HT1080 (cell line): Measurements from ENCODE around the gene TMUB1. TPM values are rescaled to one million over a fixed set of nuclear protein-coding genes. Genes with fewer than 3 reads are reported as not detected.
"Not testable (repeated sequence)": the region's sequence is repeated elsewhere in the genome, so short reads cannot be mapped to it uniquely, and the experiment has no call there.

Experiments used
- DNase-seq: peaks from one replicate; pipeline ENCODE4 v3.0.0-alpha.2; 2015; ENCODE audit warnings: low read depth
- total RNA-seq: library from RNA; depleted of rRNA; stranded (reverse); fragments of >200 nt; shearing (Covaris generic); gene quantifications from 2 replicates; pipeline ENCODE4 v1.2.3, GENCODE V29; 2014

Gene TMUB1
- total RNA-seq, 1 experiment from 2014 or later = 85.1 TPM

DNA sequence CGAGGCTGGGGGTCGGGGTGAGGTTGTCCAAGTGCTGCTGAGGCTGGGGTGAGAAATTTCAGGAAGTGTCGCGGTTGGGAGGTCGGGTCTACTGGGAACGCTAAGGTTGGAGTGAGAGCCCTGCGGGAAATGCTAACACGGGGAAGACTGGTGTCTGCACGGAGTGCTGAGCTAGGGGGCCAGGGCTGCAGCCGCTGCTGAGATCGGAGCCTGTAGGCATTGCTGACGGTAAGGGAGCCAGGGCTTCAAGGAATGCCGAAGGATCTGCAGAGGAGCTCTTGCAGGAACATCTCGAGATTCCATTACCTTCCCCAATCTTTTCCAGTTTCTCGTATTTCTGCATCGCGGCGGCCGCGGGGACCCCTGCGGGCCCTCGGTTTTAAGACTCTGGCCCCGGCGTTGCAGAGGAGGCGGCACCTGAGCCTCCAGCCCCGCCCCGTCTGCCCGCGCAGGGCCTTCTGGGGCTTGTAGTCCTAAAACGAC lies 25.7 kb downstream of the TMUB1 start, which contains the start of gene CDK5:
CDK5 (minus strand) TSS at position 392 of the 483 bp plus-strand sequence; CDS start at position 343, 49 bp downstream.
- DNase-seq = no peak

DNA sequence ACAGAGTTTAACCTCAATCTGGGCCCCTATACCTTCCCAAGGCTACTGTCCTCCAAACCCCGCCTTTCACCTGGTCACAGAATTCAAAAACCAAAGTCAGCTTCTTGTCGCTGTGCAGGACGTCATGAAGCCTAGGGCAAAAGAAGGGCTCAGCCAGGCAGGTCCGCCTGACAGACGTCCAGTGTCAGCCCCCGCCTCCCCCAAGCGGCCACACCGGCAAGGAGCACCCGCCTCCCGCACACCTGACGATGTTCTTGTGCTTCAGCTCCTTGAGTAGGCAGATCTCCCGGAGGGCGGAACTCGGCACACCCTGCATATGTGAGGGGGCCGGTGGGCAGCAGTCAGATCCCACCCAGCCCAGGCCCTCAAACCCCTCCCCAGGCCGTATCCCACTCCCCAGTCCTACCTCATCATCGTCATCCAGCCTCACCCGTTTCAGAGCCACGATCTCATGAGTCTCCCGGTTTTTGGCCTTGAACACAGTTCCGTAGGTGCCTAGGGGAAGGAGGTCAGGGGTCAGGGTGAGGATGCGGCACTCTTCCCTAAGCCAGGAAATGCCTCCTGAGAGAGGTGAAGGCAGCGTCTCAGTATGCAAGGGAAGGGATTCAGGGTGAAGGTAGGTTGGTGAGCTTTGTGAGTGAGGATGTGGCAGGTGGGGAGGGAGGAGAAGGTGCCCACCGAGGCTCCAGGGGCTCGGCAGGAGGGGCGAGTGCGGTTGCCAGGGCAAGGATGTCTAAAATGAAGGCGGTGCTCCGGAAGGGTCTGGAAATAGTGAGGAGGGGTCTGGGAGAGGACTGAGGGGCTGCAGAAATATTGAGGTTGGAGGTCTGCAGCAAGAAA lies 26.4 kb downstream of the TMUB1 start:
- no peak for DNase-seq

DNA sequence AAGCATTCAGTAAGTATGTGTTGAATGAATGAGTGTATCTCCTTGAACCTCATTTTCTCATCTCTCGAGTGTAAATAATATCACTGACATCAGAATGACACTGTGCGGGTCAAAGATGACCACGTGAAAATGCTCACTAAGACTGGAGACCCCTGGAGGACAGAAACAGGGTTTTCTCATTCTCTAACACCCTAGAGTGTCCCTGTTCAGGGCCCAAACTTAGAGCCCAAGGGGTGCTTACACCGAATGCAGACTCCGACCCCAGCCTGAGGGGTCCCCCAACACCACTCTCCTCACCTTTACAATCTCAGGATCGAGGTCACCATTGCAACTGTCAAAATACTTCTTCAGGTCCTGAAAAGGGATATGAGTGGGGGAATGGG lies 27.0 kb downstream of the TMUB1 start:
- no peak for DNase-seq

DNA sequence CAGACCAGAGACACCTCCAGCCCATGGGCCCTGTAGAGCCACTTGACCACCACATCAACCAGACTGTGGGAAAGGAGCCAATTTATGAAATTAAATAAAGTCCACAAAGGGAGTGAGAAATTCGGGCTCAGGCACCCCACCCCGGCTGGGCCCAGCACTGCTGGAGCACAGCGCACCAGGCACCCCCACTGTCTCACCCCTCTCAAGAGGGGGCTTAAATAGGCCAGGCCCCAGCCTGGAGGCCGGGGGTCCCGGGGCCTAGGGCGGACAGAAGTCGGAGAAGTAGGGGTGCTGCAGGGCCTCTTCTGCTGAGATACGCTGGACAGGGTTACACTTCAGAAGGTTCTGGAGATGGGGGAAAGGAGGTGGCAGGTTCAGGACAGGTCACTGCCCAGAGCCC lies 29.5 kb downstream of the TMUB1 start:
- DNase-seq = no peak

- DNase-seq = no peak
These were observed 30.2 kb downstream of the TMUB1 start for GRCh38 chr7:151053096-151053495.

DNA sequence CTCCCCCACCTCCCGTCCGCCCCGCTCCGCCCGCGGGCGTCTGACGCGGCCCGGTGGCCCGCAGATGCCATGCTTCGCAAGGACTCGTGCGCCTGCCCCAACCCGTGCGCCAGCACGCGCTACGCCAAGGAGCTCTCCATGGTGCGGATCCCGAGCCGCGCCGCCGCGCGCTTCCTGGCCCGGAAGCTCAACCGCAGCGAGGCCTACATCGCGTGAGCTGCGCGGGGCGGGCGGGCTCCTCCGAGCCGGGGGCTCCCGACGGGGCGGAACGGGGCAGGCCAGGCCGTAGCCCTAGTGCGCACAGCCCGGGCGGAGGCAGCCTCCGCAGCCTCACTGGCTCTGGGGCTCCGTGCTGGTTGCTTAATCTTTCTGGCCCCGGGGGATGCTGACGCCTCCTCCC lies 32.2 kb downstream of the TMUB1 start:
- no peak for DNase-seq

GRCh38 chr7:151048911-151049463 lies 34.3 kb downstream of the TMUB1 start:
- no peak for DNase-seq

- no peak for DNase-seq
These were observed 35.1 kb downstream of the TMUB1 start, which contains the start of gene ASIC3 for GRCh38 chr7:151047976-151048815. Gene ASIC3 (plus strand): TSS chr7:151048531. CDS start chr7:151048886, 355 bp downstream.

- DNase-seq = peak; percentile 34
These were observed 36.4 kb downstream of the TMUB1 start for GRCh38 chr7:151046603-151047573.

- DNase-seq = no peak
These were observed 37.3 kb downstream of the TMUB1 start for GRCh38 chr7:151045967-151046366.

GRCh38 chr7:151045262-151045661 lies 38.0 kb downstream of the TMUB1 start:
- DNase-seq = no peak

GRCh38 chr7:151043959-151044358 lies 39.3 kb downstream of the TMUB1 start:
- no peak for DNase-seq

DNA sequence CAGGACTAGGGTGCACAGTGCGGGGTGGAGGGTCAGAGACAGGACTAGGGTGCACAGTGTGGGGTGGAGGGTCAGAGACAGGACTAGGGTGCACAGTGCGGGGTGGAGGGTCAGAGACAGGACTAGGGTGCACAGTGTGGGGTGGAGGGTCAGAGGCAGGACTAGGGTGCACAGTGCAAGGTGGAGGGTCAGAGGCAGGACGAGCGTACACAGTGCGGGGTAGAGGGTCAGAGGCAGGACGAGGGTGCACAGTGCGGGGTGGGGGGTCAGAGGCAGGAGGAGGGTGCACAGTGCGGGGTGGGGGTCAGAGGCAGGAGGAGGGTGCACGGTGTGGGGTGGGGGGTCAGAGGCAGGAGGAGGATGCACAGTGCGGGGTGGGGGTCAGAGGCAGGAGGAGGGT lies 39.8 kb downstream of the TMUB1 start:
- not testable (repeated sequence) for DNase-seq

DNA sequence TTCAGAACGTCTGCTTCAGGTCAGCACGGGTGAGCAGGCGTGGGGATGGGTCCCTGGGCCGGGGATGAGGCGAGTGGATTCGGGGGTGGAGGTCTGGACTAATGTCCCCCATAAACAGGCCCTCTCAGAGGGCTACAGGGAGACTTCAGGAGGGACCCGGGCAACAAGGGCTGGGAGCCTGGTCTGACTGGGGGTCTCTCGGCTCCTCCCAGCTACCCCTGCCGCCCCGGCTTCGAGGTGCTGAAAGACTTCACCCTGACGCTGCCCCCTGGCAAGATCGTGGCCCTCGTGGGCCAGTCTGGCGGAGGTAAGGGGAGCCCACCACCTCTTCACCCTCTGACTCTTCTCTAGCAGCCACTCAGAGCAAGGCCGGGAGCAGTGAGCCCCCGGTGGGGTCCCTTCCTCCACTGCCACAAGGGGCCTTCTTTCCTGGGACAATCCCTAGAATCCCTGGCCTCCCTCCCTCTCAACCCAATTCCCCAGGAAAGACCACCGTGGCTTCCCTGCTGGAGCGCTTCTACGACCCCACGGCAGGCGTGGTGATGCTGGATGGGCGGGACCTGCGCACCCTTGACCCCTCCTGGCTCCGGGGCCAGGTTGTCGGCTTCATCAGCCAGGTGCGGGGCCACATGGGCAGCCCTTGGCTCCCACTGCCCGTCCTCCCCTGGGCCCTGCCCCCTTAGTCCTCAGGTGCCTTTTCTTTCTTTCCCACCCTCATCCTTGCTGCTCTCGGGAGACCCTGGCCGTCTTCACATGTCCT lies 42.5 kb downstream of the TMUB1 start:
- DNase-seq = no peak

DNA sequence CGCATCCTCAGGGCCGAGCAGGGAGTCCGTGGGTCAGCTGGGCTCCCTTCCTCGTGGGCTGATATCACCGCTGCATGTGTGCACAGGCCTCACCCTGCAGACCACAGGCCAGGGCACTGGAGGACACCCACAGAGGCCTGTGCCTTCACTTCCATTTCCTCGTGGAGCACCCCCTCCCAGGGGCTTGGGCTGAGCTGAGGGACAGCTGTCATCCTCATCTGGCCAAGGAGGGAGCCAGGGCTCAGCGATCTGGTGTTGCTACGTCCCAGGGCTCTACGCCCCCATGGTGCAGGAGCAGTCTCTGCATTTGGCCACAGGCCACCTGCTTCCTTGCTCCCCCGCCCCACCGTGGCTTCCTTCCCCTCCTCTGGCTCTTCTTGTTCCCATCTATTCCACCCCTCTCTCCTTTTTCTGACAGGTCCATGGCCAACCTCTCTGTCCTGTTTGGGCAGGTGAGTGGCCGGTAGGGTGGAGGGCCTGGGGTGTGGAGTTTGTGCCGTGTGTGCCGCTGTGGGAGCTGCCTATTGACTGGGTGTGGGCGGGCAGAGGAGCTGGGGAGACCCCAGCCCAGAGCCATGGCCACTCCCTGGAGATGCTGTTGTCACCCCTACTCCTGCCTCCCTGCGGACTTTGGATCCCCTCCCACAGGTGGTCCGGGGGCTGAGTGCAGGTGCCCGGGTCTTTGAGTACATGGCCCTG lies 43.3 kb downstream of the TMUB1 start:
- DNase-seq = no peak

DNA sequence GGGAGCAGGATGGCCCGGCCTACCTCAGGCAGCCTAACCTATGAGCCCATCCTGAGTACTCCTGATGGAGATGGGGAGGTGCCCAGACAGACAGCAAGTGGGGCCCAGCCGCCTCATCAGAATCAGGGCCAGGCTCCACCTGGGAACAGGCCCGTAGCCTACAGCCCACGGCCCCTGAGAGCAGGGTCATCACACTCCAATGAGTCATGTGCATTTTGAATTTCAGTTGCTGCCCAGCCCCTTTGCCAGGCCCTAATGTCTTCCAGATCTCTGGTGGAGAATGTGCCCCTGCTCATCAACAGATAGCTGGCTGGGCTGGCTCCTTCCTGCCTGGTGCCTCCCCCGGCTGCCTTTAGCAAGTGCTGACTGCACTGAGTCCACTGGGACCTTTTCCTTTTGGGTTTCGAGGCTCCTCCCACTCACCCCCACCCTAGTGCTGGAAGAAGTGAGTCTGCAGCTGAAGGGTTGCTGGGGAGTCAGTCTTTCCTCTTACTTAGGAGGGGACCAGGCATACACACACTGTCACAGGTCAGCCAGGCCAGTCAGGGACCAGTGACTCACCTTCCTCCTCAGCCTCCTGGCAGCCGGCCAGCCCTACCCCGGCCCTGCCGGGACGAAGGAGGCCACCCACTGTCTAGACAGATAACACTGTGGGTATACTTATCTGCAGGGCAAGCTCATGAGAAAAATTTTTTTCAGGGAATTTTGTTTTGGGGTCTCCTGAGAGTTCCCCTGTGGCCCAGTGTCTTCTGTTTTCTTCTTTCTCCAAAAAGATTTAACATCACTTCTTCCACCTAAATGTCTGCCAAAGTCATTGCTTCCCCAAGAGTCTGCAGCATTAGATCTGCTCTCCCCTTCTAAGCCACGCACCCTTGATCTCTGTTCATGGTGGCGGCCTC lies 44.1 kb downstream of the TMUB1 start:
- DNase-seq = peak; percentile 98

DNA sequence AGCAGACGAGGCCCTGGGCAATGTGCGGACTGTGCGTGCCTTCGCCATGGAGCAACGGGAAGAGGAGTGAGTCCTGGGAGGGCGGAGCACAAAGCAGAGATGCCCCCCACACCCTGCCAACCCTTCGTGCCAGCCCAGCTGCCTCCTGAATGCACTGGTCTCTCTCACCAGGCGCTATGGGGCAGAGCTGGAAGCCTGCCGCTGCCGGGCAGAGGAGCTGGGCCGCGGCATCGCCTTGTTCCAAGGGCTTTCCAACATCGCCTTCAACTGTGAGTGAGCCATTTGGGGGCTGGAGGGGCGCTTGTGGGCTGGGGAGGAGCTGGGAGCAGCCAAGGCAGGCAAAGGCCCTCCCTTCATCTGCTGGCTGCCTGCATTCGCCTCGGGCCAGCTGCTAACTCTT lies 47.4 kb downstream of the TMUB1 start:
- DNase-seq = no peak
